GM21390 (cell line): ENCODE data around the gene TUBB.
A peak's percentile ranks its signal among the peaks of the same experiment; 100 is the strongest.
"Not testable (repeated sequence)": the region's sequence is repeated elsewhere in the genome, so short reads cannot be mapped to it uniquely, and the experiment has no call there.

Source experiments
- ATAC-seq: cut with Tn5 transposase; IDR thresholded peaks from one replicate; pipeline ENCODE4 v1.9.1; 2021; ENCODE audit not compliant: unreplicated experiment

The TUBB gene

DNA sequence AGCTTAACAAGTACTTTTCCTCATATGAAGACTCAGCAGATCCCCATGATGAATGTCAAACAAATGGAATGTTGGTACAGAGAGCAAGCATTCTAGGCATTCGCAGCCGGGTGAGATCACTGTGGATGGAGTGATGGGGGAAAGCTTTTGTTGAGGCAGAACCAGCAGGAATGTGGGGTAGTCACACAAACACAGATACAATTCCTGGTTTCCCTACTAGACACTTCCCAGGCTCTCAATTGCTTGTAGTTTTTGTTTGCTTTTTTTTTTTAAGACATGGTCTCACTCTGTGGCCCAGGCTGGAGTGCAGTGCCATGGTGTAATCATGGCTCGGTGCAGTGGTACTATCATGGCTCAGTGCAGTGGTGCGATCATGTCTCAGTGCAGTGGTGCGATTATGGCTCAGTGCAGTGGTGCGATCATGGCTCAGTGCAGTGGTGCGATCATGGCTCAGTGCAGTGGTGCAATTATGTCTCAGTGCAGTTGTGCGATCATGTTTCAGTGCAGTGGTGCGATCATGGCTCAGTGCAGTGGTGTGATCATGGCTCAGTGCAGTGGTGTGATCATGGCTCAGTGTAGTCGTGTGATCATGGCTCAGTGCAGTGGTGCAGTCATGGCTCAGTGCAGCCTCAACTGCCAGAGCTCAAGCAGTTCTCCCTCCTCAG is 39.6 kb downstream of the TUBB start:
- ATAC-seq, result no peak

DNA sequence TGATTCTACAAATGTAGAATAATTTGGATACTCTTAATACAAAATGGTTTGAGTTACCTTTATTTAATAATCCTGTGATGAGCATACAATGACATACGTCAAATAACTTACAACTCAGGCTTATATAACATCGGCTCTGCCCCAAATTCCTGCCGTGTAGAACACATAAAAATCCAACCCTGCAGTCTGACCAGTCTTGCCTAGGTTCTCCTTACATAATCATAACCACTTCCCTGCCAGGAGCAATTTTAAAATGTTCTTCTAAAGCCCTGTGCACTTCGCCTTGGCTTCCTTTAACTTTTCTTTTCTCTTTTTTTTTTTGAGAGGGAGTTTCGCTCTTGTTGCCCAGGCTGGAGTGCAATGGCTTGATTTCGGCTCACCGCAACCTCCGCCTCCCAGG is 40.4 kb downstream of the TUBB start:
- ATAC-seq, result no peak

DNA sequence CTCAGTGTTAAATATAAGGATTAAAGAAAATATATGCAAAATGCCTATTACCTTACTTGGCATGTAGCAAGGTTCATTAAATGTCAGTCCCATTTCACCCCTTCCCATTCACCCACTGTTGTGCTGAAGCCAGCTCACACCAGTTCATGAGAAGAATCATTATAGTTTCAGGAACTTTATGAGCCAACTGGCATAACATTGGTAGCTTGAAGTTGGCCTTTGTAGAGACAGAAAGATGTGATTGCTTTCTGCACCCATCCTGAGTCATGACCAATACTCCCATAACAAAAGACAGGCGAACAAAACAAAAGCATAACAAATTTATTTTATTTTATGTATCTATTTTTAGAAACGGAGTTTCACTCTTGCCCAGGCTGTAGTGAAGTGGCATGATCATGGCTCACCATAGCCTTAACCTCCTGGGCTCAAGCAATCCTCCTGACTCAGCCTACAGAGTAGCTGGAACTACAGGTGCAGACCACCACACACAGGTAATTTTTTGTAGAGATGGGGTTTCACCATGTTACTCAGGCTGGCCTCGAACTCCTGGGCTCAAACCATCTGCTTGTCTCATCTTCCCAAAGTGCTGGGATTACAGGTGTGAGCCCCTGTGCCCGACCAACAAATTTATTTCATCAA is 41.8 kb downstream of the TUBB start:
- no peak for ATAC-seq

DNA sequence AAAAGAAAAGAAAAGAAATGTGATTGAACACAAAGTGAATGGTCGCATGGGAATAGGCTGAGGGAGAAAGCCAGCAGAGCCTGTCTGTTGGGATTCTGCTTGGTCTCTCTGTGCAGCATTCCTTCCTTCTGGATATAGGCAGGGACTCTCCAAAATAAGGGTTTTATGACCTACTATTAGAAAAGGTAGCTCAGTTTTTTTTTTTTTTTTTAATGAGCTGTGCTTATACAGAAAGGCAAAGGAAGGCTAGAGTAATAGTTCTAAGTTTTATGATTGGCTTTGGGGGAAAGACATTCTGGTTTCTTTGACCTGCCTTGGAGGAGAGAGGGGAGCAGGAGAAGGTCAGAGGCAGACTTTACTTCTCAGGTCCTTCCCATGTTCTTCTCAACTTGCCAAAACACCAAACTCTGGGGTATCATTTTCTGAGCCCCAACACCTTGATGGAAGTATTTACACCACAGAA is 43.0 kb downstream of the TUBB start:
- ATAC-seq, result no peak

DNA sequence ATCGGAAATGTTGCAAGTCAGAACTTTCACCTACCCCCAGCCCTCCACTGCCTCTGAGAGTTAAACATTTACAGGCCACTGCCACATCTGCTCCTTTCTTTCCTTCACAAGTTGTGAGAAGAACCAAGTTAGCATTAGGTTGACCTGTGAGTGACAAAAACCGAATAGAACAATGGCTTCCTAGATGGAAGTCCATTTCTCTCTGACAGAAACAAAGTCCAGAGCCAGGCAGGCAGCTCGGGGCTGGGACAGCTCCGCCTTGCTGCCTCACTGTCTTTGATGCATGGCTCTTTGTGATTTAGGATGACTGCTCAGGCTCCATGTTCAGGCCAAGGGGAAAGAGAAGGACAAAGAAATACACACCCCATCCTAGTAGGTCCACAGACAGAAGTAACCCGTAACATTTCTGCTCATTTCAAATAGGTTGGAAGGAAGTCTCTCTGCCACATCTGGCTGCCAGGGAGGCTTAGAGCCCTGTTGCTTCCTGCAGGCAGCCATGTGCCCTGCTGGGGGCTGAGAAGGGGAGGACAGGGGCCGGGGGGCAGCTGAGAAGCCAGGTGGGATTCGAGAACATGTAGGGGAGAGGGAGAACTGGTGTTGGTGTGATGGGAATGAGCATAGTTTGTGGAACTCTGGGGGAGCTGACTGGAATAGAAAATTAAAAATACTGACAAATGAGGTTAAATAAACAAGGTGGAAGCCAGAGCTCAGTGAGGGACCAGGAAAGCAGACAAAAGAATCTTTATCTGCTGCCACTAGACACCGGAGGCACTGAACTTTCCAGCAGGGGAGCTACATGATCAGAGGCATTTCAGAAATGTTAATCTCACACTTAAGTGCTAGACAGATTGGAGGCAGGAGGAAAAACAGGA is 43.7 kb downstream of the TUBB start:
- no peak for ATAC-seq

DNA sequence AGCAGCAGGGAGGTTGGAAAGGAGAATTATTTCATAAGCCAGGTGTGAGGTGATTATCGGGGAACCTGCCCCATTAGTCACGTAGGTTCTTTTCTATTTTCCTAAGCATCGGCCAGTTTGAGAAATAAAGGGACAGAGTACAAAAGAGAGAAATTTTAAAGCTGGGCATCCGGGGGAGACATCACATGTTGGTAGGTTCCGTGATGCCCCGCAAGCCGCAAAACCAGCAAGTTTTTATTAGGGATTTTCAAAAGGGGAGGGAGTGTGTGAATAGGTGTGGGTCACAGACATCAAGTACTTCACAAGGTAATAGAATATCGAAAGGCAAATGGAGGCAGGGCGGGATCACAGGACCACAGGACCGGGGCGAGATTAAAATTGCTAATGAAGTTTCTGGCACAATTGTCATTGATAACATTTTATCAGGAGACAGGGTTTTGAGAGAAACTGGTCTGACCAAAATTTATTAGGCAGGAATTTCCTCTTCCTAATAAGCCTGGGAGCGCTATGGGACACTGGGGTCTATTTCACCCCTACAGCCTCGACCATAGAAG is 44.4 kb downstream of the TUBB start:
- not testable (repeated sequence) for ATAC-seq

DNA sequence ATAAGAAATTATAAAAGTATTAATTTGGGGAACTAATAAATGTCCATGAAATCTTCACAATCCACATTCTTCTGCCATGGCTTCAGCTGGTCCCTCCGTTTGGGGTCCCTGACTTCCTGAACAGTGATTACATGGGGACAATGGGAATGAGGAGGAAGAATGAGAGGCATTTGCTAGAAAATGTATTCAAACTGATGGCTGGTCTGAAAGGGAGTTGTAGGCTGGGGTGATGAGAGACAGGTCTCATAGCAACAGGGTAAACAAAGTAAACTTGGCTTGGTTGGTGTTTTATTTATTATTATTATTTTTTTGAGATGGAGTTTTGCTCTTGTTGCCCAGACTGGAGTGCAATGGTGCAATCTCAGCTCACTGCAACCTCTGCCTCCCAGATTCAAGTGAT is 45.3 kb downstream of the TUBB start:
- ATAC-seq, result not testable (repeated sequence)

DNA sequence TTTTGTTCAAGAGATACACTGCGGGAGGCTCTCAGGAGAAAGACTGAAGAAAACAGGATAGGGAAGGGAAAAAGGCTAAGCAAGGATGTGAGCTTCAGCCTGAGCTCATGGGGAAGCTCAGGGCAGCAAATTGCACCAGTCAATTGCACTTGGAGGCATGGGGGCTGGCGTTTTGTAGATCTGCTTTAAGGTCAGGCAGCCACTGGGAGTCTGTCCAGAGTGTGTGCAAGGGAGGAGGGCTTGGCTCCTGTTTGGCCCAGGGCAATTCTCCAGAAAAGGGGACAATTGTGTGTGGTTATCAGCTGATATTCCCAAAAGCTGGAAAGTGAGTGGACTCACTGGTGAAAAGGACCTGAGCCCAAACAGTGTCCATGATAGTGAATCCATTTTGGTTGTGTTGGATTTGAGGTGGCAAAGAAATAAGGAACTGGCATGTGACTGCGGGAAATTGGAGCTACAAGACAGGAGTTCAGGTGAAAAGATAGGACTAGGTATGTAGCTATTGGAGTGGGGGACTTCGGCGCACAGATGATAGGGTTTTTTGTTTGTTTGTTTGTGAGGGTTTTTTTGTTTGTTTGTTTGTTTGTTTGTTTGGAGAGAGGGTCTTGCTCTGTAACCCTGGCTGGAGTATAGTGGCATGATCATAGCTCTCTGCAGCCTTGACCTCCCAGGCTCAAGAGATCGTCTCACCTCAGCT is 46.5 kb downstream of the TUBB start:
- no peak for ATAC-seq

DNA sequence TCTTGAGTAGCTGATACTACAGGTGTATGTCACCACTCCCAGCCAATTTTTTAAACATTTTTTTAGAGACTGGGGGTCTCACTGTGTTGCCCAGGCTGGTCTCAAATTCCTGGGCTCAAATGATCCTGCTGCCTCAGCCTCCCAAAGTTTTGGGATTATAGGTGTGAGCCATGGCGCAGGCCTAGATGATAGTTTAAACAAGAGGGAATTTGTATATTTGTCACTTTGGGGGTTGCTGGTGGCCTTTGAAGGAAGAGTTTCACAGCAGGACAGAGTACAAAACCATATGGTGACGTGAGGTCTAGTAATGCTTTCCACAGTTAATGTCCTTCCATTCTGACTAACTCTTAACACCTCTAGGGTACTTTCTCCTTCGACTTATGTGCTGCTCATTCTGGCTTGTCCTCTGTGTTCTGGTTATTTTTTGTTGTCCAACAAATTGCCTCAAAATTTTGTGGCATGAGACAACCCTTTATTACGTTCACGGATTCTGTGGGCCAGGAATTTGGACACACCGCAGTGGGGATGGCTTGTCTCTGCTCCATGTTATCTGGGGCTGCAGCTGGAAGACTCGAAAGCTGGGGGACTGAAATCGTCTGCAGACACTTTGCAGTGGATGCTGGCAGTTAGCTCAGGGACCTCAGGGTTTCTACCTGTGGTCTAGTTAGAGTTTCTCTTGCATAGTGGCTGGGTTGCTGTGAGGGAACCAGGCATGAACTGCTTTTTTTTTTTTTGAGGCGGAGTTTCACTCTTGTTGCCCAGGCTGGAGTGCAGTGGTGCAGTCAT is 47.2 kb downstream of the TUBB start:
- ATAC-seq, result peak; percentile 67

DNA sequence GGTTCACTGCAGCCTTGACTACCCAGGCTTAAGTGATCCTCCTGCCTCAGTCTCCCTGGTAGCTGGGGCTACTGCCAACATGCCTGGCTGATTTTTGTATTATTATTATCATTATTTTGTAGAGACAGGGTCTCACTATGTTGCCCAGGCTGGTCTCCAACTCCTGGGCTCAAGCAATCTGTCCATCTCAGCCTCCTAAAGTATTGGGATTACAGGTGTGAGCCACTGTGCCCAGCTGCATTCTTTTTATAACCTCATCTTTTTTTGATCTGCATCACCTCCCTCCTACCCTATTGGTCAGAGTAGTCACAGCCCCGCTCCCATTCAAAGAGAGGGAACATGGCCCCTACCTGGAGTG is 47.8 kb downstream of the TUBB start:
- ATAC-seq, result no peak

DNA sequence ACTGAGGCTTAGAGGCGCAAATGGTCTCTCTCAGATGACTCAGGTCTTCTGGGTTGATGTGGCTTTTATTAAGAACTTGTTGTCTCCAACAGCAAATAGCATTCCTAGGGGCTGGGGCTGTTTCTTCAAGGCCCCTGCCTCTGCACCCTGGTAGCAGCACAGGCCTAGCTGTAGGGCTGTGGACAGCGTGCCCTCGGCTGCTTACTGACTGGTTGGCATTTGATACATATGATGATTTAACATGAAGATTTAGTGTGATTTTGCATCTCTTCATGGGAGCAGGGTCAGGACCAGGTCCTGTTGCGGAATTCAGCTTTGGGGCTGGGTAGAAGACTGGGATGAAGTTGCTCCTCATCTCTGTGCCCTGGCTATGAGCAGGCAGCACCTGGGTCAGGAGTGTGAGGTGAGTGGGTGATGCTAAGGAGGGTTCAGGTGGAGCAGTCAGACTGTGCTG is 48.5 kb downstream of the TUBB start:
- ATAC-seq, result no peak

DNA sequence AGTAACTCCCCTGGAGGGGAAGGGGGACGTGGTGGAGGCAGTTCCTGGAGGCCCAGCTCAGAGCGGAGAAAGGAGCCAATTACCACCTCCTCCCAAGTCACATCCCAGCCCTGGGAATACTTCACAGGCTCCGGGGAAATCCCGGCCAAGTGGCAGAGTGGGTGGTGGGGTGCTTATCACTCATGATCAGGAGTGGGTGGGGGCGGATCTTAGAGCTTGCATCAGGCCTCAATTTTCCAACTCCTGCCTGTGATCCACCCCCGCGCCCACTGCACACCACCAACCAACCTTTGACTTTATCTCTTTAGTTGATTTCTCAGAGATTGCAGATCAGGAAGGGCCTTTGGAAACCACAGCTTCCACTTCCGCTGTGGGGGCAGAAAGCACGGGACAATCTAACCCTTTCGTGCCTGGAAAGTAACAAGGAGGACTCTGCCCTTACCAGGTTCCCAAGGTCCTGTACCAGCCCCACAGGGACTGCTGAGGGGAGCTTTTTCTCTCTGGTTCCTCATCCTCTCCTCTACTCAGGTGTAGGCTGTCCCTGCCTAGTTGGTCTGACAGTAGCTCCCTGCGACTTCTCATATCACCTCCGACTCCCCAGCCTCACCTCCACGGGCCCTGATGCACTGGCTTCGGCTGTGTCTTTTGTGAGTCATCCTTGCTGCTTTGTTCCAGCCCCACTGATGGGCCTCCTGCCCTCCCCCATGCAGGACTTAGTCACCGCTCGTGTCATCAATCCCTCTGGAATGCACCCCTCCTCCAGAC is 49.1 kb downstream of the TUBB start:
- ATAC-seq, result no peak

DNA sequence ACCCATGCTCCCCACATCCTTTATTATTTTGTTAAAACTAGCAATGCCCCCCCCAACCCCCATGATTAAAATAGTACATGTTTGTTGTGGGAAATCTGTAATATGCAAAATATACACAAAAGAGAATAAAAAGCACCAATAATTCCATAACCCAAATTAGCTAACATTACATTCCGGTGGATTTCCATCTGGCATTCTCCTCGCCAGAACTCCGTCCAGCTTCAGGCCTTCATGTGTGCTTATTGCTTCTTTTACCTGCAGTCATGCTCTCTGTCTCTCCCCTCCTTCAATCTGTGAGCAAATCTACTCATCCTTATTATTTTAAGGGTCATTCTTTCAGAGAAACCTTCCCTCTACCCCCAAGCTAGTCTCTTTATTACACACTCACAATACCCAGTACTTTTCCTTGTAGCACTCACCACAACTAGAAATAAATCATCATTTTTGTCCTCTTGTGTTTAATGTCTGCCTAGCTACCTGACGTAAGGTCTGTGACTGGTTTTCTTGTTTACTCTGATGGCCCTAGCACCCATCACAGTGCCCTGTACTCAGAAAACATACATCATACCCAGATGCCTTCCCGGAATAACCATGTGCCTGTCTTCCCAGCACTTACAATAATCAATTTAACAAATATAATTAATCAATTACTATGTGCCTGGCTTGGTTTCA is 49.8 kb downstream of the TUBB start:
- no peak for ATAC-seq

DNA sequence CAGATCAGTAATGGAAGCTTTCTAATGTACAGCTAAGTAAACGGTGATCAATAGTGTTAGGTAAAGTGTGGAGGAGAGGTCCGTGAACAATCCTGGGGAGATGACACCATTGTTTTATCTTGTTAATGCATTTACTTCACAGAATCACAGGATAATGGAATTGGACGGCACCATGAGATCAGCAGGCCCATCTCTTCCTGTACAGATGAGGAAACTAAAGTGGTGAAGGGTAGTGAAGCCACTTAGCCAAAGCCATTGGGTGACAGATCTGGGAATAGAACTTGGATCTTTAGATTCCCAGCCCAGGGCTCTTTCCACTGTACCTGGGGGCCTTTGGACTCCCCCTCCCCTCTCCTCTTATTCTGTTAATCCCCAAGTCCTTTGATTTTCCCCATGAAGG is 50.4 kb downstream of the TUBB start:
- no peak for ATAC-seq

DNA sequence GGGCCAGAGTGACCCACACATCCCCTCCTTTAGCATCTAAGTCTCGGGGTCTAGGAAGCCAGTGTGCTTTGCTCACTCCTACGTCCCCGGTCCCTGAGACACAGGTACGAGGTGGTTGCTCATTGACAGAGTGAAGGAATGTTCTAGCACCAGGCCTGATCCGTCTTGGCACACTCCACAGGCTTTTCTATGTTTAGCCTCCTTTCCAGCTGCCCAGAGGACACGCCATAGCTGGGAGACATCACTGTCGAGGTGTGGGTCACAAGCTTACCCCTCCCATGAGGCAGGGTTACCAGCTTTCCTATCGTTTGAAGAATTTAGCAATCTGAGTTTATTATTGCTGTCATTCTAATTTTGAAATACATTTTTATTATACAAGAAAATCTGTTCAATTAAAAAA is 54.5 kb downstream of the TUBB start:
- ATAC-seq, result no peak
